NCI-H1436 treated with DMSO at 0.1 percent for 48 hours (cell line): ENCODE results near the gene PAM16.

Experiments used
- DNase-seq: peaks from one replicate; lab custom pipeline; 2025; lab: John Stamatoyannopoulos, UW

The PAM16 gene

DNA sequence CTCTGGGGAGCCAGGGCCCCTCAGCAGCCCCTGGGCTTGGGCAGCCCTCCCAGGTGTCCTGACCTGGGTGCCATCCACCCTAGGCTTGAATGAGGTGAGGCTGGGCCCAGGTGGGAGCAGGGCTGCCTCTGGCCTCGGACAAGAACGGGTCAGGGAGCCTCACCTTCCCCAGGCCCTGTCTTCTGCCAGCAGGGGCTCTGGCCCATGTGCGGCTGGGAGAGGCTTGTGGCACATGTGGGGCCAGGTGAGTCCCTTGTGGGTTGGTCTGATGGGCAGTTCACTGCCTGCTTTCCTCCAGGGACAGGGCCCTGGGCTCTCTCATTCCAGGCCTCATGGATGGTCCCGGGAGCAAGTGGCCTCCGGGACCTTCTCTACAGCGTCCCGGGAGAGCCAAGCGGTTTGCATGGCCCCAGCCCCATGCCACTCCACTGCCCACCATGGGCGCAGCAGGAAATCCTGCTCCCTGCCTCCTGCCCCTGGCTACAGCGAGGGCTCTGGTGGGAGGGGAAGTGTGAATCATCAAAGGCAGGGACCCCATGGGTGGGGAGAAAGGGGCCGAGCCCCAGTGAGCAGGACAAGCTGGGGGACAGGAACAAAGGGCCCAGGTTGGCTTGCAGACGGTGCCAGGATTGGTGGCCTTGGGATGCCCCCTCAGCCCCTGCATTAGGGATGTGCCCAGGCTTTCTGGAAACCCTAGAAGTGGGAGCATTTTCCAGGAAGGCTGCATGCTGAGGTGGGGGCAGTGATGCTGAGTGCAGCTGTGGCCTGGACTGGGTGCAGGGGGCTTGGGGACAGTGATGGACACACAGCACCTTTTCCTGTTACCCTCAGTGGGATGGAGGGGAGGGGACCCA is 32.7 kb upstream of the PAM16 start:
- DNase-seq = no peak

DNA sequence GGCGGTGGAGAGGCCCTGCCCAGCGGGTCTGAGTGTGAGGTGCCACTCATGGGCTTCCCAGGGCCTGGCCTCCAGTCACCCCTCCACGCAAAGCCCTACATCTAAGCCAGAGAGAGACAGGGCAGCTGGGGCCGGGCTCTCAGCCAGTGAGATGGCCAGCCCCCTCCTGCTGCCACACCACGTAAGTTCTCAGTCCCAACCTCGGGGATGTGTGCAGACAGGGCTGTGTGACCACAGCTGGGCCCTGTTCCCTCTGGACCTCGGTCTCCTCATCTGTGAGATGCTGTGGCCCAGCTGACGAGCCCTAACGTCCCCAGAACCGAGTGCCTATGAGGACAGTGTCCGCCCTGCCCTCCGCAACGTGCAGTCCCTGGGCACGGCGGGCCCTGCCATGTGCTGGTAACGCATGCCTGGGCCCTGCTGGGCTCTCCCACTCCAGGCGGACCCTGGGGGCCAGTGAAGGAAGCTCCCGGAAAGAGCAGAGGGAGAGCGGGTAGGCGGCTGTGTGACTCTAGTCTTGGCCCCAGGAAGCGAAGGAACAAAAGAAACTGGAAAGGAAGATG is 31.8 kb upstream of the PAM16 start:
- DNase-seq = no peak

DNA sequence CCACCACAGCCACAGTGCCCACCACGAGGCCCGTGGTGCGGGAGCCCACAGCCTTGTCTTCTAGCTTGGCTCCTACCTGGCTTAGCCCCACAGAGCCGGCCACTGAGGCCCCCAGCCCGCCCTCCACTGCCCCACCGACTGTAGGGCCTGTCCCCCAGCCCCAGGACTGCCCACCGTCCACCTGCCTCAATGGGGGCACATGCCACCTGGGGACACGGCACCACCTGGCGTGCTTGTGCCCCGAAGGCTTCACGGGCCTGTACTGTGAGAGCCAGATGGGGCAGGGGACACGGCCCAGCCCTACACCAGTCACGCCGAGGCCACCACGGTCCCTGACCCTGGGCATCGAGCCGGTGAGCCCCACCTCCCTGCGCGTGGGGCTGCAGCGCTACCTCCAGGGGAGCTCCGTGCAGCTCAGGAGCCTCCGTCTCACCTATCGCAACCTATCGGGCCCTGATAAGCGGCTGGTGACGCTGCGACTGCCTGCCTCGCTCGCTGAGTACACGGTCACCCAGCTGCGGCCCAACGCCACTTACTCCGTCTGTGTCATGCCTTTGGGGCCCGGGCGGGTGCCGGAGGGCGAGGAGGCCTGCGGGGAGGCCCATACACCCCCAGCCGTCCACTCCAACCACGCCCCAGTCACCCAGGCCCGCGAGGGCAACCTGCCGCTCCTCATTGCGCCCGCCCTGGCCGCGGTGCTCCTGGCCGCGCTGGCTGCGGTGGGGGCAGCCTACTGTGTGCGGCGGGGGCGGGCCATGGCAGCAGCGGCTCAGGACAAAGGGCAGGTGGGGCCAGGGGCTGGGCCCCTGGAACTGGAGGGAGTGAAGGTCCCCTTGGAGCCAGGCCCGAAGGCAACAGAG is 31.0 kb upstream of the PAM16 start:
- no peak for DNase-seq

DNA sequence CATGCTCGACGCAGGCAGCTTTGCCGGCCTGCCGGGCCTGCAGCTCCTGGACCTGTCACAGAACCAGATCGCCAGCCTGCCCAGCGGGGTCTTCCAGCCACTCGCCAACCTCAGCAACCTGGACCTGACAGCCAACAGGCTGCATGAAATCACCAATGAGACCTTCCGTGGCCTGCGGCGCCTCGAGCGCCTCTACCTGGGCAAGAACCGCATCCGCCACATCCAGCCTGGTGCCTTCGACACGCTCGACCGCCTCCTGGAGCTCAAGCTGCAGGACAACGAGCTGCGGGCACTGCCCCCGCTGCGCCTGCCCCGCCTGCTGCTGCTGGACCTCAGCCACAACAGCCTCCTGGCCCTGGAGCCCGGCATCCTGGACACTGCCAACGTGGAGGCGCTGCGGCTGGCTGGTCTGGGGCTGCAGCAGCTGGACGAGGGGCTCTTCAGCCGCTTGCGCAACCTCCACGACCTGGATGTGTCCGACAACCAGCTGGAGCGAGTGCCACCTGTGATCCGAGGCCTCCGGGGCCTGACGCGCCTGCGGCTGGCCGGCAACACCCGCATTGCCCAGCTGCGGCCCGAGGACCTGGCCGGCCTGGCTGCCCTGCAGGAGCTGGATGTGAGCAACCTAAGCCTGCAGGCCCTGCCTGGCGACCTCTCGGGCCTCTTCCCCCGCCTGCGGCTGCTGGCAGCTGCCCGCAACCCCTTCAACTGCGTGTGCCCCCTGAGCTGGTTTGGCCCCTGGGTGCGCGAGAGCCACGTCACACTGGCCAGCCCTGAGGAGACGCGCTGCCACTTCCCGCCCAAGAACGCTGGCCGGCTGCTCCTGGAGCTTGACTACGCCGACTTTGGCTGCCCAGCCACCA is 30.2 kb upstream of the PAM16 start:
- no peak for DNase-seq

DNA sequence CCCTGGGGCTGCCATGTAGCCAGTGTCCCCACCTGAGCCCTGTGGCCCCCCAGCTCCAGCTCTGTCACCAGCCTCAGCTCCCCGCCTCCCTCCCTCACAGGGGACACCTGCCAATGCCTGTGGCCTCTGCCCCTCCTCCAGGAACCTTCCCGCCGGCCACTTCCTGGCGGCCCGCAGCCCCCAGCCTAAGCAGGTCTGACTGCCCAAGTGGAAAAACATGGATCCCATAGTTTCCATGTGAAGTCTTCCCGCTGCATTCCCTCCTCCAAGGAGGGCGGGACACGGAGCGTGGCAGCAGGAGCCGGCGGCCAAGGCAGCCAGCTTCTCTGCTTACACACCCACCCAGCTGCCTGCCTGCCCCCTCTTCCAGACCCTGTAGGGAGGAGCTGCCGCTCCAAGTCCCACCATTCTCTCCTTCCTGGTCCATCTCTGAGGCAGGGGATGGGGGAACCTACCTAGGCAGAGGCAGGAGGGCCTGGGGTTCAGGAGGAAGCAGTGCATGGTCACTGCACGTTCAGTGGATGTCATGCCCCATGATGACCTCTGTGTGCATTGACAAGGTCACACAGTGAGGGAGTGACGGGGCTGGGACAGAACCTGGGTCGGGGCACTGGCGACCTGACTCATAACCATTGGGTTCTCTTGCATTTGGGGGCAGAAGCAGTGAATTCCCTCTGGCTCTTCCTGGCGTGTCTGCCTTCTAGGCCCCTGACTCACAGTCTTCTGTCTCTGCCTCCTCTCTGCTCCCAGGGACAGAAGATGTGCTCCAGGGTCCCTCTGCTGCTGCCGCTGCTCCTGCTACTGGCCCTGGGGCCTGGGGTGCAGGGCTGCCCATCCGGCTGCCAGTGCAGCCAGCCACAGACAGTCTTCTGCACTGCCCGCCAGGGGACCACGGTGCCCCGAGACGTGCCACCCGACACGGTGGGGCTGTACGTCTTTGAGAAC is 29.3 kb upstream of the PAM16 start:
- no peak for DNase-seq

DNA sequence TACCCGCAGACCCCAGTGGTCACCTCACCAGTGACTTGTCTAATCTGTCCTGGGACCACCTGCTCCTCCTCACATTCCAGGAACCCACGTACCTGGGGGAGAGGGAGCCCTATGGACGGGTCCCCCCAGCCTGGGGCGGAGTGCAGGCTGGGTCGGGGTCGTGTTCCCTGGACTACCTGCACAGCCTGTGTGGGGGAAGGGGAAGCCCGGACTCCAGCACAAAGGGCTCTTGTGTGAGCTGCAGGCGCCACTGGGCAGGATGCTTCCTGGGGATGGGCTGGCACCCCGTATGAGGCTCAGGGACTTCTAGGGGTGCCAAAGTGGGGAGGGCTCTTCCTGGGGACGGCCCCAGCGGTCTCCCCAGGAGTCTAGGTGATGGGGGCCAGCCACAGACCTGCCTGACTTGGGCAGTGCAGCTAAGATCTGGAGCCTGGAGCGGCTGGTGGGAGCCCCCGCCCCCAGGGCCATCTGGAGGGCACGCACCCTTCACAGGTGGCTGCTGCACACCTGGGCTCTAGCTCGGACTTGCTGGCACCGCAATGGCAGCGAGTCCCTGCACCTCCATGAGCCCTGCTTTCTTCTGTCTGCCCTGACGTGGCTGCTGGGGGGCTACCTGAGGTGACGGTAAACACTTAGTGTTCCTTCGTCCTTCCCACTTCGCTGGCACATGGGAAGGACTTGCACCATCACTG is 28.0 kb upstream of the PAM16 start:
- no peak for DNase-seq

DNA sequence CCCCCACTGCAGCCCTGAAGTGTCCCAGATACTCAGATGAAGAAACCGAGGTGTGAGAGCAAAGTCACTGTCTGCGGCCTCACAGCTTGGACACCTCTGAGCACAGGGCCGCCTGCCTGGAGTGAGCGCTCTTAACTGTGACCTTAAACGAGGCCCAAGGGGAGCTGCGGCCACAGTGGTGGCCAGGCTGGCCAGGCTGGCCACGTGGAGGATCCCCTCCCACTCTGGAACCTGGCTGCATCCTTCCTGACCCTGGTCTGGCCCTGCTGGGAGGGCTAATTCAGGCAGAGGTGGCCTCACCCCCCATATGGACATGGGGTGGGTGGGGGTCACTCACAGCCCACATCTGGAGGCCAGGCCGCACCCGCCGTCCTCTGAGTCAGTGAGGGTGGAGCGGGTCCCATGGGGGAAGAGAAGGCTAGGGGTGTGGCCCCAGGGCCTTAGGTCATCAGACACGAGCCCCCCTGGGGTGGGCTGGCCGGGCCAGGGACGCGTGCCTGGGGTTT is 27.1 kb upstream of the PAM16 start:
- DNase-seq = no peak

DNA sequence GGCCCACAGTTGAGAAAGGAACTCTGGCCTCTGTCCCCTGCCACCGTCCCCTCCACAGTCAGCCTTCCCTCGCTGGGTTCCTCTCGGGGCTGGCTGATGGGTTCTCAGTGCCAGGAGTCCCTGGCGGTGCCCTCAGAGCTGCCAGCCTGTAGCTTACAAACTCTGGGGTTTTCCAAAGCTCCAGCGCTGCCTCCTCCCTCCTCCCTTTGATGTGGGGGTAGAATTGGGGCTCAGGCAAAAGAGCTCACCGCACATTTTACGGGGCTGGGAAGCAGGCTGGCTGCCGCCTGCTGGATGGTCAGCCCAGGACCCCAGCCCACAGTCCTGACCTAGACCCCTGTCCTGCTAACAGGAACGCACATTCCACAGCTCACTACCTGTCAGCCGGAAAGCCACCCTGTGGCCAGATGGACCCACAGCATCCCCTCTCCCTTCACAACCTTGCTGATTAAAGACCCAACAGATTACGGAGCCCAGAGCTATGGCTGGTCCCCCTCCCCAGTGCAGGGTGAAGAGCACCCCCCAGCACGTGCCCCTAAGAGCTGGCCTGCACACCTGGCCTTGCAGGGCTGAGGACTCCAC is 26.5 kb upstream of the PAM16 start:
- DNase-seq = no peak

DNA sequence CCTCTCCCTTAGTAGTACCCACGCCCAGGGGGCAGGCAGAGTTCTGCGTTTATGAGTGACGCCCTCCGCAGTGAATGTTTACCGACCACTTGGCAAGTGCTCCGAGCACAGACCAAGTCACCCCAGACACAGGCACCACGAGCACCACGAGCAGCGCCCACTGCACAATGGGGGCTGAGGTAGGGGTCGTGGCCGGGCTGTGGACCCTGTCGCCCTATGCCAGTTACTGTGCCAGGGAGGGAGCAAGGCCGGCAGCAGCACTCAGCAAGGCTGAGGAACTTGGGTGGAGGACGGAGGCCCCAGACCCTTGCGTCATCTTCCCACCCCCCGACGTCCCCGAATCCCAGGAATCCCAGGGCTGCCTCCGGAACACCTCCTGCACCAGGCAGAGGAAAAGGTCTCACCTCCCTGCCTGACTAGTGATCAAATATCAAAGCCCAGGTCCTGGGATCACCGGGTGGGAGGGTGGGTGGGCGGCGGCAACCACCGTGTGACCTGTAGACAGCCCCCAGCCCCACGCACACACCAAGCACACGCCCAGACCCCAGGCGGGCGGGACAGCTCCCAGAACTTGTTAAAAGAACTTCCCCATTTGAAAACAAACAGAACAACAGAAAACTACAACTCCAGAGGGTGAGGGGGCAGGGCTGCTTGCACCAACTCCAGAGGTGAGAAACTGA is 25.9 kb upstream of the PAM16 start:
- DNase-seq = no peak

DNA sequence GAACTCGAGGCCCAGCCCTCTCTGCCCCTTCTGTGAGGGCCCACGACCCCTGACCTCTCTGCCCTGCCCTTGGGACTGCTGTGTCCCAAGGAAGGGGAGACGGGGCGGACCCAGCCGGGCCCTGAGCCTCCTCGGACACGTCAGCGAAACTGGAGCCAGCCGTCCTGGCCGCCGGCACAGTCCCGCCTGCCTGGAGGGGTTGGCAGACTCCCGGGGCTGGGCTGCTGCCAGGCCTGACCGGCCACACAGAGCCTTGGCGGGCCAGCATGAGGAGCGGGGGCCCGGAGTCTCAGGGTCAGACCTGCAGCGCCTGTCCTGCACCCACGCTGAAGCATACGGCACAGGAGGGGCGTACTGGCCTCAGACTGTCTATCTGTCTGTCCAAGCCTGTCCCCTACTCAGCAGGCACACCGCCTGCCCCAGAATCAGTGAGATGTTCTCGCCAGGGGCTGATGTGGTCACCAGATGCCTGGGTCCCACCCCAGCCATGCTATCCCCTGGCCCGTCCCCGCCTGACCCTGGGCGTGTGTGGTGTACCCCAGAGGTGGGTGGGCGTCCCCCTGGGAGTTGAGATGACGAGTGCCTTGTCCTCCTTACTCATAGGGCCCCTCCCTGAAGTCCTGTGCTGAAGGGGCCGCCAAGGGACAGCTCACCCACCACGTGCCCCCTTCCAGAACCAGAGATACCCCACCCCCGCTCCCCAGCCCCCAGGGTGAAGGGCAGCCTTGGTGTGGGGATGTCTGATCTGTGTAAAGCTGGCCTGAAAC is 25.2 kb upstream of the PAM16 start:
- DNase-seq = no peak

DNA sequence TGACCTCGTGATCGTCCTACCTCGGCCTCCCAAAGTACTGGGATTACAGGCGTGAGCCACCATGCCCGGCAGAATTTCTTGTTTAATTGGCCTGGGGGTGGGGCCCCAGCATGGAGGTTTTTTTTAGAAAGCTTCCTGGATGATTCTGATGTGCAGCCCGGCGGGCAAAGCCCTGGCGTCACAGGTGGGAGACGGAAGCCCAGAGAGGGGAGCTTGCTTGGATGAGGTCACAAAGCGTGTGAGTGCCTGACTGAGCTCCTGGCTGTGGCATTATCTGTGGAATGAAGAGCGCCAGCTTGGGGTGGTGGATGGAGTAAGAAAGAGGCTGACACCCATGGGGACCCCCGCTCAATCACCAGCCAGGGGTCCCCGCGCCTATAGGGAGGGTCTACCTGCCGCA is 24.6 kb upstream of the PAM16 start:
- DNase-seq = no peak

DNA sequence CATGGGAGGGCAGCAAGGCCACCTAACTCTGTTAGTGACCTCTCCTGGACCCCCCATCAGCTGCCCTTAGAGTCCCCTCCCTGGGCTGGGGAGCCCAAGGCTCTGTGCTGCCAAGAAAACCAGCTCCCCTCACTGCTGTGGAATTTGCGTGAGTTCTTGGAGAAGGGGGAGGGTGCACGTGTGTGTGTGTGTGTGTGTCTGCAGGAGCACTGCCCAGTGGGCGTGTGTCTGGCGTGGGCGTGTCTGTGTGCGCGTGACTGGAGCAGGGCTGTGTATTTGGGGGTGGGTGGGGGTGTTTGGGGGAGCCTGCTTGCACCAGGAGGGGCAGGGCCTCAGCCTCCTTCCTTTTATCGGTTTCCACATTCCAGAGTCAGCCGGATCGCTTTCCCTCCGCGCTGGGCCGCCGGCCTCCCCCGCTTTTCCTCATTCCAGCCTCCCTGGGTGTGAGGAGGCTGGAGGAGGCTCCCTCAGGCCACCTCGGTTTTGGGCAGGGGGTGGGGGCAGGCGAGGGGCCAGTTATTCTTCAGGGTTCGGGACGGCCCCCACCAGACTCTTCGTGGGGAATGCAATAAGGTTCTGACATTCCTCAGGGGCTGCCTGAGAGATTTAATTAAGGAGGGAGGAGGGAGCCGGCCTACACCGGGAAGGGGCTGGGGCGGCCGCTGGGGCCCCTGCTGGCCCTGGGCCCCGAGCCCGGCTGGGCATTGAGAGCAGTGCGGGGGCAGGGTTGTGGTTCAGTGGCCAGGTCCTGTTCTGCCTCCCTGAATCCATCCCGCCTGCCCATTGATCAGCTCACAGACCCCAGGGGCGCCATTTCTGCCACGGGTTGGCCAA is 23.0 kb upstream of the PAM16 start:
- no peak for DNase-seq

DNA sequence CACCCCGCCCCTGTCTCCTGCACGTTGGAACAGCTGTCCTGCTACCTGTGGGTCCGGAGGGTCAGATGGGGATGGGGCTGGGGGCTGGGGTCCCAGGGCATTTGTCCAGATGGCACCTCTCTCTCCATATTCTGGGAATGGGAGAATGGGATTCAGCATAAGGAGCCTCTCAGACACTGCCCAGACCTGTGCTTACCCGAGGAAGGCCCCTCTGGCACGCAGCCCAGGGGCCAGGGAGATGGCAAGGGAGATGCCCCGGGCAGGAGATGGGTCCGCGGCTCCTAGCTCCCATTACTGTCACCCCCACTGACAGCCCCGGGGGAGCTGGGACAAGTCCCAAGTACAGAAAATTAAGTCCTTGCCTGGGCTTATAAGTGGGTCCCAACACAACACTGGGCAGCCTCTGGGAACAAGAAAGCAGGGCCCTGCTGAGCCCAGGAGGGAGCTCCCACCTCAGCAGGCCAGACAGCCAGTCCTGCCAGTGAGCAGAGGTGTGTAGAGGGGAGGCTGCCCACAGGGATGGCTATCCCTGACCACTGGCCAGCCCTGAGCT is 22.3 kb upstream of the PAM16 start:
- DNase-seq = no peak

DNA sequence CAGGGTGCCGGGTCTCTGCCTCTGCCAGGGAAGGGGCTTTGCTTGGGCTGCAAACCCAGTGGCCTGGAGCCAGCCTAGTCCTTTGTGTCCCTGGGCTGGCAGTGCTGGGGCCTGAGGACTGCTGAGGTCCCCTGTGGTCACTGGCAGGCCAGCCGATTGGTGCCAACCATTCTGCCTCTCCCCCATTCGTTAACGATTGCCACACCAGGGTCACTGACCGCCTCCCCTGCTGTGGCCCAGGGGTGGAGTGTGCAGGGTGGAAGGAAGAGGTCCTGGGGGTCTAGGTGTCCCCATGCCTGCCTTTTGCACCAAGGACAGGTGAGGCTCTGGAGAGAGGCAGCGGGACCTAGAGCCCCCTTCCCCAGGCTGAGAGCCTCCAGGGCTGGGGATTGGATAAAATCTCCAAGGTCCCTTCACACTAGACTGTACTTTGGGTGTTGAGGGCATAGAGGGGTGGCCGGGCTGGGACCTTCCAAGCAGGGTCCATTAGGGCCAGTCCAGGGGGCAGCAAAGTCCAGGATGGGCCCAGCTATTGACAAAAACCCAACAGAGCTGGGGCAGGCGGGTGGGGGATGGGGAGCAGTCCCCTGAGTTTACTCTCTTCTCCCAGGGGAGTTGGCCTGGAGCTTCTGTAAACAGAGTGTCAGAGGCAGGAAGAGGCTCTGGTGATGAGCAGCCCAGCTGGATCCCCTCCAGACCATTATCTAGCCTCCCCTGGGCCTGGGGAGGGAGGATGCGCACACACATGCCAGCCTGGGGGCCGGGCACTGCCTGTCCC is 21.6 kb upstream of the PAM16 start:
- DNase-seq = no peak

DNA sequence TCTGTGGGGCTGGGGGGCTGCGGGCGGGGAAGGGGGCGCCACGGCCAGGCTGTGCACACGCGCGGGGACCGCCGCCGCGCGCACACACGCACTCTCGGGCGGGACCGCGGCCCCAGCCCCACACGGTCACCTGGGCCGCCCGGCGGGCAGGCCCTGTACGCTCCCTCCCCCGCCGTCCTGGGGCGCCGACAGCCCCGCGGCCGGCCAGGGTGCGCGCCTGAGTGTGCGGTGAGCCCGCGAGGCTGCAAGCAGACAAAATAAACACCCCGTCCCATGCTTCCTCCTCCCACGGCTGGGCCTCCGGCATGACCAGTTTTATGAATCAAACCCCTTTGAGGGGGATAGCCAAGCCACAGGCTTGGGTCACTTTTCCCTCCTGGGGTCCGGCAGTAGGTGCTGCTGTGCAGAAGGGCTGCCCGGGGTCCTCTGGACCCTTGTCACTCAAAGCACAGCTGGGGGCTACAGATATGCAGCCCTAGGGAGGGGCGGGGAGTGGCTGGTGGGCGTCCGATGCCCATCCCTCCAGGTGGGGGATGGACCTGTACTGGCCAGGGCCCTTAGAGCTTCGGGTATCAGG is 21.0 kb upstream of the PAM16 start:
- DNase-seq = no peak
